Stimulated activated CD4-positive, alpha-beta T cell treated with anti-CD3 and anti-CD28 coated beads, Interleukin-1b, Interleukin-23, amount 100 ng/mL, for 1 hour (primary cell): Measurements from ENCODE around the gene KIF26B.

Experiments
- DNase-seq, 2 donors: peaks; one replicate each; pipeline ENCODE4 v3.0.0-alpha.2; 2020; ENCODE audit warnings: low read depth in 2 of 2

The KIF26B gene

GRCh38 chr1:245590726-245591125 is 435.9 kb downstream of the KIF26B start:
- no peak for DNase-seq

- no peak for DNase-seq
Measured at GRCh38 chr1:245591346-245592188, 436.8 kb downstream of the KIF26B start.

GRCh38 chr1:245592189-245592460 is 437.3 kb downstream of the KIF26B start:
- DNase-seq: no peak

GRCh38 chr1:245598524-245599305 is 443.9 kb downstream of the KIF26B start:
- no peak for DNase-seq

GRCh38 chr1:245599371-245600174 is 444.8 kb downstream of the KIF26B start:
- DNase-seq: no peak

GRCh38 chr1:245600658-245601057 is 445.9 kb downstream of the KIF26B start:
- DNase-seq: no peak

GRCh38 chr1:245603311-245603865 is 448.6 kb downstream of the KIF26B start:
- no peak for DNase-seq

GRCh38 chr1:245604979-245605378 is 450.2 kb downstream of the KIF26B start:
- DNase-seq: no peak

- DNase-seq: no peak
Measured at GRCh38 chr1:245605480-245606156, 450.8 kb downstream of the KIF26B start.

GRCh38 chr1:245606157-245606725 is 451.5 kb downstream of the KIF26B start:
- DNase-seq: no peak

- DNase-seq: no peak
Measured at GRCh38 chr1:245608271-245608670, 453.5 kb downstream of the KIF26B start.

- no peak for DNase-seq
Measured at GRCh38 chr1:245609354-245610150, 454.8 kb downstream of the KIF26B start.

- DNase-seq: no peak
Measured at GRCh38 chr1:245611251-245611650, 456.5 kb downstream of the KIF26B start.

- DNase-seq: no peak
Measured at GRCh38 chr1:245614476-245614875, 459.7 kb downstream of the KIF26B start.

GRCh38 chr1:245615001-245615400 is 460.2 kb downstream of the KIF26B start:
- DNase-seq: no peak

- no peak for DNase-seq
Measured at GRCh38 chr1:245621589-245621988, 466.8 kb downstream of the KIF26B start.

GRCh38 chr1:245622332-245623014 is 467.7 kb downstream of the KIF26B start:
- DNase-seq: no peak

GRCh38 chr1:245641384-245641783 is 486.6 kb downstream of the KIF26B start:
- DNase-seq: no peak

GRCh38 chr1:245645406-245645805 is 490.6 kb downstream of the KIF26B start:
- DNase-seq: no peak

- DNase-seq: no peak
Measured at GRCh38 chr1:245645894-245646293, 491.1 kb downstream of the KIF26B start.
